Keratinocyte (primary cell): ENCODE results near the gene SREBF2.
A peak's percentile ranks its signal among the peaks of the same experiment; 100 is the strongest.

Experiments
- CTCF ChIP-seq, 3 experiments: IDR thresholded peaks in 1 of 3; conservative IDR thresholded peaks in 1 of 3; optimal IDR thresholded peaks in 1 of 3; 2 replicates in 2 of 3; 3 replicates in 1 of 3; pipeline versions ENCODE3 to v1.5.1; 2011; ENCODE audit warnings: low read length in 3 of 3, mild to moderate bottlenecking in 3 of 3, moderate library complexity in 2 of 3, control low read depth in 1 of 3, inconsistent platforms in 1 of 3; ENCODE audit not compliant: insufficient read depth in 2 of 3; ENCODE audit errors: extremely low read depth in 1 of 3
- EZH2 ChIP-seq: IDR thresholded peaks from one replicate; pipeline ENCODE4 v1.6.1; 2012; ENCODE audit warnings: inconsistent platforms, mild to moderate bottlenecking, low read length, moderate library complexity

GRCh38 chr22:41832553-41833368, at the start of gene SREBF2:
- TF ChIP-seq CTCF (optimal IDR thresholded peaks at IDR 0.05 in 1 of 3, IDR thresholded peaks at IDR 0.05 in 1 of 3, conservative IDR thresholded peaks at IDR 0.05 in 1 of 3; ENCODE audit: extremely low read depth in 1 of 3, insufficient read depth in 2 of 3, low read length in 3 of 3) = peak in 1 of 3 experiments; percentile 38
- TF ChIP-seq EZH2 = no peak
